ENCODE data around the gene DOCK3.

GRCh38 chr3:51350751-51351150 is 676.0 kb downstream of the DOCK3 start:
- TF ChIP-seq PATZ1 (CRISPR knock-in tag; IDR thresholded peaks at IDR 0.05; ENCODE audit: borderline replicate concordance) (no peak), ZFP30 (CRISPR knock-in tag; IDR thresholded peaks at IDR 0.05) (no peak), PPARA (CRISPR knock-in tag; IDR thresholded peaks at IDR 0.05; ENCODE audit: borderline replicate concordance) (no peak), CSRNP3 (CRISPR knock-in tag; IDR thresholded peaks at IDR 0.05) (no peak), TOX (CRISPR knock-in tag; IDR thresholded peaks at IDR 0.05; ENCODE audit: borderline replicate concordance) (no peak), ZFP3 (CRISPR knock-in tag; IDR thresholded peaks at IDR 0.05) (no peak), BACH2 (CRISPR knock-in tag; IDR thresholded peaks at IDR 0.05; ENCODE audit: borderline replicate concordance) (no peak), ARNTL (CRISPR knock-in tag; IDR thresholded peaks at IDR 0.05; ENCODE audit: borderline replicate concordance, low read depth) (no peak), ZNF70 (CRISPR knock-in tag; IDR thresholded peaks at IDR 0.05) (no peak), CREB5 (CRISPR knock-in tag; IDR thresholded peaks at IDR 0.05; ENCODE audit: low read depth) (no peak), ISL1 (CRISPR knock-in tag; IDR thresholded peaks at IDR 0.05) (no peak), OSR1 (CRISPR knock-in tag; IDR thresholded peaks at IDR 0.05) (no peak), RARB (CRISPR knock-in tag; IDR thresholded peaks at IDR 0.05) (no peak)
